Caco-2 (cell line): ENCODE data around the gene OR52I1. TPM values are rescaled to one million over a fixed set of nuclear protein-coding genes. Genes with fewer than 3 reads are reported as not detected.

Source experiments
- BruUV-seq: library from RNA; stranded (reverse); fragments of 400-500 nt; replicated peaks from 2 replicates; lab custom pipeline; 2021; lab: Mats Ljungman, UMichigan
- CTCF ChIA-PET: fragments of 300-600 bp; sonication (Branson Sonifier 250); formaldehyde crosslinking; loops from one replicate; lab custom pipeline; 2022; ENCODE audit warnings: antibody characterized with exemption; lab: Charles Lee
- POLR2A ChIA-PET: fragments of 300-600 bp; sonication (Branson Sonifier 250); formaldehyde crosslinking; loops from one replicate; lab custom pipeline; 2022; ENCODE audit warnings: antibody characterized with exemption; lab: Charles Lee
- DNase-seq, 2 experiments: peaks; one replicate each; pipeline versions ENCODE4 v3.0.0 to v3.0.0-alpha.2; 2020 to 2022
- H3K27me3 ChIP-seq: replicated peaks from 2 replicates; pipeline ENCODE4 v1.6.0; 2011; ENCODE audit warnings: low read length; ENCODE audit not compliant: control insufficient read depth, insufficient read depth
- H3K36me3 ChIP-seq: 2 replicates; pipeline ENCODE4 v1.5.1; 2011; ENCODE audit warnings: low read length; ENCODE audit not compliant: control insufficient read depth, insufficient read depth
- H3K4me1 ChIP-seq: fragments of 250-450 bp; sonication (Bioruptor Pico); 2 replicates; pipeline ENCODE4 v1.5.1; 2020; ENCODE audit warnings: mild to moderate bottlenecking
- H3K4me3 ChIP-seq: 2 replicates; pipeline ENCODE4 v1.5.1; 2011; ENCODE audit warnings: low read depth, mild to moderate bottlenecking, control low read depth, low read length
- H3K9me3 ChIP-seq: fragments of 250-450 bp; sonication (Bioruptor Pico); 2 replicates; pipeline ENCODE4 v1.5.1; 2020; ENCODE audit warnings: mild to moderate bottlenecking, moderate library complexity
- H3K27ac Mint-ChIP-seq: one replicate; pipeline ENCODE4 v1.8.0; 2022; ENCODE audit warnings: mixed read lengths; ENCODE audit not compliant: unreplicated experiment
- H3K27me3 Mint-ChIP-seq: one replicate; pipeline ENCODE4 v1.8.0; 2022; ENCODE audit warnings: mixed read lengths; ENCODE audit not compliant: insufficient read depth, unreplicated experiment
- H3K36me3 Mint-ChIP-seq: one replicate; pipeline ENCODE4 v1.8.0; 2022; ENCODE audit warnings: mild to moderate bottlenecking, mixed read lengths; ENCODE audit not compliant: insufficient read depth, unreplicated experiment
- H3K4me1 Mint-ChIP-seq: one replicate; pipeline ENCODE4 v1.8.0; 2022; ENCODE audit warnings: low read depth, mixed read lengths; ENCODE audit not compliant: unreplicated experiment
- H3K4me3 Mint-ChIP-seq: one replicate; pipeline ENCODE4 v1.8.0; 2022; ENCODE audit warnings: mild to moderate bottlenecking, moderate library complexity, mixed read lengths; ENCODE audit not compliant: unreplicated experiment
- H3K9me3 Mint-ChIP-seq: one replicate; pipeline ENCODE4 v1.8.0; 2022; ENCODE audit warnings: mixed read lengths; ENCODE audit not compliant: unreplicated experiment
- intact Hi-C: fragments of 100-400 bp; cut with micrococcal nuclease; formaldehyde crosslinking; loops from one replicate; pipeline ENCODE4 v1.10.0; 2022; ENCODE audit not compliant: unreplicated experiment
- total RNA-seq: library from RNA; stranded (reverse); gene quantifications from 2 replicates; pipeline ENCODE4 v1.2.3, GENCODE V29; 2022
- TF ChIP-seq, protein P1 (sequence below), 2 experiments: fragments of 200-600 bp in 1 of 2; IDR thresholded peaks; 1 replicate in 1 of 2; 2 replicates in 1 of 2; pipeline versions ENCODE4 v1.5.1 to v1.8.0; 2011 to 2022; ENCODE audit warnings: antibody characterized with exemption in 1 of 2, control low read depth in 1 of 2, inconsistent platforms in 1 of 2, low read depth in 1 of 2, low read length in 1 of 2, mild to moderate bottlenecking in 1 of 2, moderate library complexity in 1 of 2; ENCODE audit not compliant: insufficient read depth in 1 of 2, severe bottlenecking in 1 of 2, unreplicated experiment in 1 of 2

Gene OR52I1
- total RNA-seq, 1 experiment from 2014 or later = not detected

DNA sequence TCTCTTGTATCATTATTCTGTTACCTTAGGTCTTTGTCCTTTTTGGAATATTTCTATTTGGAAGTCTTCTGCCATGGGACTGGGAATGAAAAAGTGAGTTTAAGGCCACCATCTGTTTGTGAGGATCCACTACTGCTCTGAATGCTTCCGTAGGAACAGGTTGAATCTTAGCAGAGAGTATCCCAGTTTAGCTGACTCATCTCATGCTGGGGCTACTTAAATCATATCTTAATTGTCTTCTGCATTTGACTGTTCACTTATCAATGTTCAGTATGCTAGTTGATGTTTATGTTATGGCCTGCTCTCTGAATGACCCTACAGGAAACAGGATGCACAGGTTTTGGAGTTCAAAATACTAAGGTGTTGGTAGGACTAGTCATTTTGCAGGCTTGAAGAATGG lies 13.7 kb upstream of the OR52I1 start:
- POLR2A ChIA-PET = no interaction called here
- no peaks in the 10 kb centered on the region for H3K9me3 ChIP-seq
- H3K4me3 Mint-ChIP-seq = no peak overlapping the region

DNA sequence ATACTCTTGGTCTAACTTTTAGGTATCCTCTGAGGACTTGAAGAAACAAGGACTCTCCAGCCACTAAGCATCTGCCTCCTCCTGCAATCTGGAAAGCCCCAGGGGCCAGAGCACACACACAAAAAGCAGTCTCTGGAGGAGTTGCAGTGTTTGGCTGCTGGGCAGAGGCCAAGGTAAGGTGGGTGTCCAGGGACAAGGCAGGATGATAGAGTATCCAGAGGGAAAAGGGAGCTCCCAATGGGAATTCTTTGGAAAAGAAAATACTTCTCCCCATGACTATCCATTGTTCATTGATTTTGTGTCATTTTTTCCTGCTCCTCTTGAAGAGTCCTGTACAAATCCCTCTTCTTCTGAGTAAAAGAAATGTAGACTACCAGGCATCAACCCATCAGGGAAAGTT lies 12.4 kb upstream of the OR52I1 start, which contains the start of gene OR52I2:
Gene OR52I2, plus strand, starts transcription at position 301 of the 400 bp plus-strand sequence.
- POLR2A ChIA-PET = no interaction called here
- Mint-ChIP-seq H3K27me3 (peaks cover 20% of the 10 kb centered on the region), H3K4me1 (no peaks in the 10 kb centered on the region), H3K4me3 (no peak within 1 kb of the TSS), H3K27ac (no peak within 1 kb of the TSS), H3K9me3 (no peaks in the 10 kb centered on the region), H3K36me3 (no peaks in the 10 kb centered on the region)
- Histone ChIP-seq H3K36me3 (no peaks in the 10 kb centered on the region), H3K9me3 (no peaks in the 10 kb centered on the region), H3K4me1 (no peaks in the 10 kb centered on the region), H3K27me3 (no peaks in the 10 kb centered on the region), H3K4me3 (no peak within 1 kb of the TSS)
- CTCF ChIA-PET = no interaction called here
- BruUV-seq = no TSS peak
- no peak for DNase-seq
- TF ChIP-seq, protein P1, sequence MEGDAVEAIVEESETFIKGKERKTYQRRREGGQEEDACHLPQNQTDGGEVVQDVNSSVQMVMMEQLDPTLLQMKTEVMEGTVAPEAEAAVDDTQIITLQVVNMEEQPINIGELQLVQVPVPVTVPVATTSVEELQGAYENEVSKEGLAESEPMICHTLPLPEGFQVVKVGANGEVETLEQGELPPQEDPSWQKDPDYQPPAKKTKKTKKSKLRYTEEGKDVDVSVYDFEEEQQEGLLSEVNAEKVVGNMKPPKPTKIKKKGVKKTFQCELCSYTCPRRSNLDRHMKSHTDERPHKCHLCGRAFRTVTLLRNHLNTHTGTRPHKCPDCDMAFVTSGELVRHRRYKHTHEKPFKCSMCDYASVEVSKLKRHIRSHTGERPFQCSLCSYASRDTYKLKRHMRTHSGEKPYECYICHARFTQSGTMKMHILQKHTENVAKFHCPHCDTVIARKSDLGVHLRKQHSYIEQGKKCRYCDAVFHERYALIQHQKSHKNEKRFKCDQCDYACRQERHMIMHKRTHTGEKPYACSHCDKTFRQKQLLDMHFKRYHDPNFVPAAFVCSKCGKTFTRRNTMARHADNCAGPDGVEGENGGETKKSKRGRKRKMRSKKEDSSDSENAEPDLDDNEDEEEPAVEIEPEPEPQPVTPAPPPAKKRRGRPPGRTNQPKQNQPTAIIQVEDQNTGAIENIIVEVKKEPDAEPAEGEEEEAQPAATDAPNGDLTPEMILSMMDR (IDR thresholded peaks at IDR 0.05; ENCODE audit: insufficient read depth in 1 of 2, low read depth in 1 of 2, low read length in 1 of 2, severe bottlenecking in 1 of 2, unreplicated experiment in 1 of 2) = no peak
- intact Hi-C loops = no loop called here

More for the DNA sequence above, 13.7 kb upstream of the OR52I1 start:
- CTCF ChIA-PET = no interaction called here
- Mint-ChIP-seq H3K27ac (no peak overlapping the region), H3K9me3 (no peaks in the 10 kb centered on the region), H3K4me1 (no peaks in the 10 kb centered on the region), H3K36me3 (no peaks in the 10 kb centered on the region), H3K27me3 (peaks cover 20% of the 10 kb centered on the region)
- no TSS peak for BruUV-seq
- Histone ChIP-seq H3K4me1 (no peaks in the 10 kb centered on the region), H3K4me3 (no peak overlapping the region), H3K36me3 (no peaks in the 10 kb centered on the region), H3K27me3 (no peaks in the 10 kb centered on the region)
- TF ChIP-seq, protein P1 (IDR thresholded peaks at IDR 0.05; ENCODE audit: insufficient read depth in 1 of 2, low read depth in 1 of 2, low read length in 1 of 2, severe bottlenecking in 1 of 2, unreplicated experiment in 1 of 2) = no peak
- intact Hi-C loops = no loop called here
- no peak for DNase-seq

DNA sequence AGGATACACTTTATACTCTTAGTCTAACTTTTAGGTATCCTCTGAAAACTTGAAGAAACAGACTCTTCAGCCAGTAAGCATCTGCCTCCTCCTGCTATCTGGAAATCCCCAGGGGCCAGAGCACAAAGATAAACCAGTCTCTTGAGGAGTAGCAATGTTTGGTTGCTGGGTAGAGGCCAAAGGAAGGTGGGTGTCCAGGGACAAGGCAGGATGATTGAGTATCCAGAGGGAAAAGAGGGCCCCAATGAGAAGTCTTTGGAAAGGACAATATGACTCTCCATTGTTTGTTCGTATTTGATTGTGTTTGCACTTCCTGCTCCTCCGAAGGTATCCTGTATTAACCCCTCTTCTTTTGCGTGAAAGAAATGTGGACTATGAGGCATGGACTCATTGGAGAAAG lies 4.8 kb upstream of the OR52I1 start:
- Histone ChIP-seq H3K9me3 (no peaks in the 10 kb centered on the region), H3K27me3 (no peaks in the 10 kb centered on the region), H3K36me3 (no peaks in the 10 kb centered on the region), H3K4me1 (no peaks in the 10 kb centered on the region), H3K4me3 (no peak overlapping the region)
- POLR2A ChIA-PET = no interaction called here
- CTCF ChIA-PET = no interaction called here
- BruUV-seq = no TSS peak
- Mint-ChIP-seq H3K27ac (no peak overlapping the region), H3K4me1 (no peaks in the 10 kb centered on the region), H3K27me3 (peaks cover 17% of the 10 kb centered on the region), H3K4me3 (no peak overlapping the region), H3K9me3 (no peaks in the 10 kb centered on the region), H3K36me3 (no peaks in the 10 kb centered on the region)
- no peak for DNase-seq
- intact Hi-C loops = no loop called here
- TF ChIP-seq, protein P1 (IDR thresholded peaks at IDR 0.05; ENCODE audit: insufficient read depth in 1 of 2, low read depth in 1 of 2, low read length in 1 of 2, severe bottlenecking in 1 of 2, unreplicated experiment in 1 of 2) = no peak
